ENCODE results near the gene OTOP3.
"Not testable (repeated sequence)": the region's sequence is repeated elsewhere in the genome, so short reads cannot be mapped to it uniquely, and the experiment has no call there.

GRCh38 chr17:74909097-74909496 is 26.6 kb upstream of the OTOP3 start:
- not testable (repeated sequence) for TF ChIP-seq ESRRA (CRISPR knock-in tag; IDR thresholded peaks at IDR 0.05; ENCODE audit: borderline replicate concordance); CTCF (IDR thresholded peaks at IDR 0.05); ZNF281 (CRISPR knock-in tag; IDR thresholded peaks at IDR 0.05); ATF3 (CRISPR knock-in tag; conservative IDR thresholded peaks at IDR 0.05); ATF2 (CRISPR knock-in tag; IDR thresholded peaks at IDR 0.05; ENCODE audit: borderline replicate concordance, low read depth); ZNF121 (CRISPR knock-in tag; IDR thresholded peaks at IDR 0.05); ETV6 (CRISPR knock-in tag; IDR thresholded peaks at IDR 0.05); MLX (CRISPR knock-in tag; IDR thresholded peaks at IDR 0.05)
- TF ChIP-seq MAX (CRISPR knock-in tag; IDR thresholded peaks at IDR 0.05) = peak; percentile 55; the same call in 1 of the 2 replicates
